ENCODE measurements around the gene EDAR.

Gene EDAR

GRCh38 chr2:109000738-109001137, 11.7 kb upstream of the EDAR start:
- DNase-seq = no peak

- DNase-seq = no peak
Measured at GRCh38 chr2:108998911-108999310, 9.9 kb upstream of the EDAR start.

- no peak for DNase-seq
Measured at GRCh38 chr2:108994178-108994577, 5.2 kb upstream of the EDAR start.

GRCh38 chr2:108993095-108993937, 4.3 kb upstream of the EDAR start:
- no peak for DNase-seq

GRCh38 chr2:108988076-108988795, 784 bp downstream of the EDAR start:
- DNase-seq = no peak

GRCh38 chr2:108986916-108987510, 2.0 kb downstream of the EDAR start:
- no peak for DNase-seq

GRCh38 chr2:108983610-108984009, 5.4 kb downstream of the EDAR start:
- DNase-seq = no peak

- no peak for DNase-seq
Measured at GRCh38 chr2:108983061-108983460, 6.0 kb downstream of the EDAR start.

GRCh38 chr2:108982259-108982679, 6.8 kb downstream of the EDAR start:
- DNase-seq = no peak

GRCh38 chr2:108981846-108982245, 7.2 kb downstream of the EDAR start:
- no peak for DNase-seq

GRCh38 chr2:108980076-108980475, 8.9 kb downstream of the EDAR start:
- DNase-seq = no peak

- no peak for DNase-seq
Measured at GRCh38 chr2:108979461-108979860, 9.6 kb downstream of the EDAR start.

GRCh38 chr2:108978709-108979111, 10.3 kb downstream of the EDAR start:
- no peak for DNase-seq

- DNase-seq = no peak
Measured at GRCh38 chr2:108975613-108976435, 13.2 kb downstream of the EDAR start.

- DNase-seq = peak in 2 of 3 donors; percentile 4 to 8
Measured at GRCh38 chr2:108974674-108975073, 14.3 kb downstream of the EDAR start.

- no peak for DNase-seq
Measured at GRCh38 chr2:108972663-108973062, 16.4 kb downstream of the EDAR start.

GRCh38 chr2:108971661-108972566, 17.1 kb downstream of the EDAR start:
- no peak for DNase-seq

GRCh38 chr2:108970369-108970768, 18.7 kb downstream of the EDAR start:
- no peak for DNase-seq

GRCh38 chr2:108969856-108970255, 19.2 kb downstream of the EDAR start:
- DNase-seq = no peak

- DNase-seq = no peak
Measured at GRCh38 chr2:108968619-108969018, 20.4 kb downstream of the EDAR start.

GRCh38 chr2:108967757-108968156, 21.3 kb downstream of the EDAR start:
- no peak for DNase-seq

Measured in suppressor macrophage treated with lipopolysaccharide for 1 hour (primary cell).